A673 (cell line): ENCODE measurements around the gene SH2D6.

Source experiments
- EZH2 ChIP-seq: fragments of 200-600 bp; sonication (generic); IDR thresholded peaks from 2 replicates; pipeline ENCODE4 v1.6.1; 2017; ENCODE audit warnings: borderline replicate concordance, low read depth, mild to moderate bottlenecking, mixed read lengths, antibody characterized with exemption, low read length; ENCODE audit not compliant: poor library complexity, severe bottlenecking
- TF ChIP-seq, protein P1 (sequence below): fragments of 300-800, 200-600 bp; sonication (generic); conservative IDR thresholded peaks from 2 replicates; pipeline ENCODE4 v1.5.1; 2017; ENCODE audit warnings: low read depth, mild to moderate bottlenecking, antibody characterized with exemption, low read length, moderate library complexity, mixed read lengths

DNA sequence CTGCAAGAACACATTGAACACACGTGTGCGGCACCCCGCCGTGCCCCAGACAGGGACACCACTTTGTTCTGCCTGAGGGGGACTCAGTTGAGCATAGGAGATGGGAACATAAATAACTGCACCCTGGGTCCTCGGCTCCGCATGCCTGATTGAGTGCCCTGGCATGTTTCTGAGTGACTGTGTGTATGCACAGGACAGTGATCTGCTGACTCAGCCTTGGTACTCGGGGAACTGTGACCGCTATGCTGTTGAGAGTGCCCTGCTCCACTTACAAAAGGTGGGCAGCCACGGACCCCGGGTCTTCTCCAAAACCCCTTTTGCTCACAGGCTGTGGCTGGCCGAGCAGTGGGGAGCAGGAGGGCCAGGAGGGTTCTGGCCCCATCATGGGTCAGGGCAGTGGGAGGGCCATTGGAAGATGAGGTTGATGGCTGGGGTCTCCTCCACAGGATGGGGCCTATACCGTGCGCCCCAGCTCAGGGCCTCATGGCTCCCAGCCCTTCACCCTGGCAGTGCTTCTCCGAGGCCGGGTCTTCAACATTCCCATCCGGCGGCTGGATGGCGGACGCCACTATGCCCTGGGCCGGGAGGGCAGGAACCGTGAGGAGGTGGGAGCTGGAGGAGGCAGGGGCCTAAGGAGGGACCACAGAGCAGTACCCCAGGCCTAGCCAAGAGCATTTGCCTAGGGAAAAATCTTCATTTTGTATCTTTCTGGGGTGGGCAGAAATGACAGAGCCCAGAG is 16.9 kb downstream of the SH2D6 start:
- TF ChIP-seq, protein P1, sequence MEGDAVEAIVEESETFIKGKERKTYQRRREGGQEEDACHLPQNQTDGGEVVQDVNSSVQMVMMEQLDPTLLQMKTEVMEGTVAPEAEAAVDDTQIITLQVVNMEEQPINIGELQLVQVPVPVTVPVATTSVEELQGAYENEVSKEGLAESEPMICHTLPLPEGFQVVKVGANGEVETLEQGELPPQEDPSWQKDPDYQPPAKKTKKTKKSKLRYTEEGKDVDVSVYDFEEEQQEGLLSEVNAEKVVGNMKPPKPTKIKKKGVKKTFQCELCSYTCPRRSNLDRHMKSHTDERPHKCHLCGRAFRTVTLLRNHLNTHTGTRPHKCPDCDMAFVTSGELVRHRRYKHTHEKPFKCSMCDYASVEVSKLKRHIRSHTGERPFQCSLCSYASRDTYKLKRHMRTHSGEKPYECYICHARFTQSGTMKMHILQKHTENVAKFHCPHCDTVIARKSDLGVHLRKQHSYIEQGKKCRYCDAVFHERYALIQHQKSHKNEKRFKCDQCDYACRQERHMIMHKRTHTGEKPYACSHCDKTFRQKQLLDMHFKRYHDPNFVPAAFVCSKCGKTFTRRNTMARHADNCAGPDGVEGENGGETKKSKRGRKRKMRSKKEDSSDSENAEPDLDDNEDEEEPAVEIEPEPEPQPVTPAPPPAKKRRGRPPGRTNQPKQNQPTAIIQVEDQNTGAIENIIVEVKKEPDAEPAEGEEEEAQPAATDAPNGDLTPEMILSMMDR: no peak
- TF ChIP-seq EZH2: no peak
